KMS-11 (cell line): Measurements from ENCODE around the gene SPATA22.
"Not testable (repeated sequence)": the region's sequence is repeated elsewhere in the genome, so short reads cannot be mapped to it uniquely, and the experiment has no call there.

Experiments
- H2AFZ ChIP-seq: fragments of 200-600 bp; sonication (generic); 2 replicates; pipeline ENCODE4 v1.6.1; 2016; ENCODE audit warnings: antibody characterized with exemption, mixed run types, low read depth
- H3K27ac ChIP-seq: fragments of 200-600 bp; sonication (generic); 2 replicates; pipeline ENCODE4 v1.6.1; 2016; ENCODE audit warnings: mild to moderate bottlenecking, mixed run types
- H3K27me3 ChIP-seq: fragments of 200-600 bp; sonication (generic); 2 replicates; pipeline ENCODE4 v1.6.1; 2017; ENCODE audit warnings: mild to moderate bottlenecking, low read depth, mixed run types, moderate library complexity; ENCODE audit not compliant: insufficient read depth
- H3K36me3 ChIP-seq: fragments of 200-600 bp; sonication (generic); 2 replicates; pipeline ENCODE4 v1.6.1; 2017; ENCODE audit warnings: mild to moderate bottlenecking, mixed run types; ENCODE audit not compliant: insufficient read depth
- H3K4me1 ChIP-seq: fragments of 200-600 bp; sonication (generic); 2 replicates; pipeline ENCODE4 v1.6.1; 2016; ENCODE audit warnings: mild to moderate bottlenecking, low read depth, mixed run types; ENCODE audit not compliant: poor library complexity, severe bottlenecking
- H3K4me2 ChIP-seq: fragments of 200-600 bp; sonication (generic); 2 replicates; pipeline ENCODE4 v1.7.0; 2016; ENCODE audit warnings: mild to moderate bottlenecking, mixed run types
- H3K4me3 ChIP-seq: fragments of 200-600 bp; sonication (generic); IDR thresholded peaks from 2 replicates; pipeline ENCODE4 v1.6.1; 2017; ENCODE audit warnings: low read depth, low read length, mixed read lengths; ENCODE audit not compliant: insufficient read depth
- H3K79me2 ChIP-seq: fragments of 200-600 bp; sonication (generic); 2 replicates; pipeline ENCODE4 v1.6.1; 2016; ENCODE audit warnings: low read depth, mixed run types; ENCODE audit not compliant: insufficient read depth
- H3K9ac ChIP-seq: fragments of 200-600 bp; sonication (generic); 2 replicates; pipeline ENCODE4 v1.6.1; 2016; ENCODE audit warnings: mild to moderate bottlenecking, mixed run types
- H4K20me1 ChIP-seq: fragments of 200-600 bp; sonication (generic); 2 replicates; pipeline ENCODE4 v1.6.1; 2016; ENCODE audit warnings: mild to moderate bottlenecking, mixed run types; ENCODE audit not compliant: insufficient read depth
- CTCF ChIP-seq: fragments of 200-600 bp; sonication (generic); conservative IDR thresholded peaks from 2 replicates; pipeline ENCODE4 v1.6.1; 2017; ENCODE audit warnings: low read depth, mild to moderate bottlenecking, antibody characterized with exemption, low read length, moderate library complexity, mixed read lengths

Gene SPATA22

GRCh38 chr17:3400055-3400454, 71.6 kb downstream of the SPATA22 start:
- Histone ChIP-seq H3K36me3 (no peaks in the 10 kb centered on the region), H3K9ac (no peak overlapping the region), H3K27me3 (no peaks in the 10 kb centered on the region), H4K20me1 (no peaks in the 10 kb centered on the region), H3K4me3 (no peak overlapping the region), H3K4me1 (no peaks in the 10 kb centered on the region), H3K4me2 (no peak overlapping the region), H2AFZ (no peak overlapping the region), H3K27ac (no peak overlapping the region), H3K79me2 (no peaks in the 10 kb centered on the region)
- no peak for TF ChIP-seq CTCF

GRCh38 chr17:3398310-3398709, 73.3 kb downstream of the SPATA22 start, which contains the start of gene OR1E1:
OR1E1 (minus strand) TSS chr17:3398410; CDS start chr17:3398410, 0 bp downstream.
- no peak within 1 kb of the TSS for H3K9ac ChIP-seq
- H2AFZ ChIP-seq, result no peak within 1 kb of the TSS
- no peaks in the 10 kb centered on the region for H3K36me3 ChIP-seq
- H4K20me1 ChIP-seq, result no peaks in the 10 kb centered on the region
- no peaks in the 10 kb centered on the region for H3K4me1 ChIP-seq
- no peak within 1 kb of the TSS for H3K4me3 ChIP-seq
- H3K4me2 ChIP-seq, result no peak within 1 kb of the TSS
- no peaks in the 10 kb centered on the region for H3K27me3 ChIP-seq
- H3K27ac ChIP-seq, result no peak within 1 kb of the TSS
- TF ChIP-seq CTCF, result no peak
- H3K79me2 ChIP-seq, result no peaks in the 10 kb centered on the region

- H3K4me3 ChIP-seq, H3K4me1 ChIP-seq: not testable (repeated sequence)
Observed at GRCh38 chr17:3397801-3398200, 73.8 kb downstream of the SPATA22 start.

More at GRCh38 chr17:3397801-3398200, 73.8 kb downstream of the SPATA22 start:
- H2AFZ ChIP-seq, H4K20me1 ChIP-seq, H3K79me2 ChIP-seq, H3K4me2 ChIP-seq, H3K9ac ChIP-seq, H3K36me3 ChIP-seq, H3K27me3 ChIP-seq, H3K27ac ChIP-seq: not testable (repeated sequence)
